Caco-2 (cell line): ENCODE results near the gene CACNG5. TPM values are rescaled to one million over a fixed set of nuclear protein-coding genes. Genes with fewer than 3 reads are reported as not detected.

Experiments used
- BruUV-seq: library from RNA; stranded (reverse); fragments of 400-500 nt; replicated peaks from 2 replicates; lab custom pipeline; 2021; lab: Mats Ljungman, UMichigan
- CTCF ChIA-PET: fragments of 300-600 bp; sonication (Branson Sonifier 250); formaldehyde crosslinking; loops from one replicate; lab custom pipeline; 2022; ENCODE audit warnings: antibody characterized with exemption; lab: Charles Lee
- POLR2A ChIA-PET: fragments of 300-600 bp; sonication (Branson Sonifier 250); formaldehyde crosslinking; loops from one replicate; lab custom pipeline; 2022; ENCODE audit warnings: antibody characterized with exemption; lab: Charles Lee
- DNase-seq, 2 experiments: peaks; one replicate each; pipeline versions ENCODE4 v3.0.0 to v3.0.0-alpha.2; 2020 to 2022
- H3K27me3 ChIP-seq: replicated peaks from 2 replicates; pipeline ENCODE4 v1.6.0; 2011; ENCODE audit warnings: low read length; ENCODE audit not compliant: control insufficient read depth, insufficient read depth
- H3K36me3 ChIP-seq: 2 replicates; pipeline ENCODE4 v1.5.1; 2011; ENCODE audit warnings: low read length; ENCODE audit not compliant: control insufficient read depth, insufficient read depth
- H3K4me1 ChIP-seq: fragments of 250-450 bp; sonication (Bioruptor Pico); 2 replicates; pipeline ENCODE4 v1.5.1; 2020; ENCODE audit warnings: mild to moderate bottlenecking
- H3K4me3 ChIP-seq: 2 replicates; pipeline ENCODE4 v1.5.1; 2011; ENCODE audit warnings: low read depth, mild to moderate bottlenecking, control low read depth, low read length
- H3K9me3 ChIP-seq: fragments of 250-450 bp; sonication (Bioruptor Pico); 2 replicates; pipeline ENCODE4 v1.5.1; 2020; ENCODE audit warnings: mild to moderate bottlenecking, moderate library complexity
- H3K27ac Mint-ChIP-seq: one replicate; pipeline ENCODE4 v1.8.0; 2022; ENCODE audit warnings: mixed read lengths; ENCODE audit not compliant: unreplicated experiment
- H3K27me3 Mint-ChIP-seq: one replicate; pipeline ENCODE4 v1.8.0; 2022; ENCODE audit warnings: mixed read lengths; ENCODE audit not compliant: insufficient read depth, unreplicated experiment
- H3K36me3 Mint-ChIP-seq: one replicate; pipeline ENCODE4 v1.8.0; 2022; ENCODE audit warnings: mild to moderate bottlenecking, mixed read lengths; ENCODE audit not compliant: insufficient read depth, unreplicated experiment
- H3K4me1 Mint-ChIP-seq: one replicate; pipeline ENCODE4 v1.8.0; 2022; ENCODE audit warnings: low read depth, mixed read lengths; ENCODE audit not compliant: unreplicated experiment
- H3K4me3 Mint-ChIP-seq: one replicate; pipeline ENCODE4 v1.8.0; 2022; ENCODE audit warnings: mild to moderate bottlenecking, moderate library complexity, mixed read lengths; ENCODE audit not compliant: unreplicated experiment
- H3K9me3 Mint-ChIP-seq: one replicate; pipeline ENCODE4 v1.8.0; 2022; ENCODE audit warnings: mixed read lengths; ENCODE audit not compliant: unreplicated experiment
- CTCF ChIP-seq, 2 experiments: fragments of 200-600 bp in 1 of 2; IDR thresholded peaks; 1 replicate in 1 of 2; 2 replicates in 1 of 2; pipeline versions ENCODE4 v1.5.1 to v1.8.0; 2011 to 2022; ENCODE audit warnings: antibody characterized with exemption in 1 of 2, control low read depth in 1 of 2, inconsistent platforms in 1 of 2, low read depth in 1 of 2, low read length in 1 of 2, mild to moderate bottlenecking in 1 of 2, moderate library complexity in 1 of 2; ENCODE audit not compliant: insufficient read depth in 1 of 2, severe bottlenecking in 1 of 2, unreplicated experiment in 1 of 2
- intact Hi-C: fragments of 100-400 bp; cut with micrococcal nuclease; formaldehyde crosslinking; loops from one replicate; pipeline ENCODE4 v1.10.0; 2022; ENCODE audit not compliant: unreplicated experiment
- total RNA-seq: library from RNA; stranded (reverse); gene quantifications from 2 replicates; pipeline ENCODE4 v1.2.3, GENCODE V29; 2022

The CACNG5 gene
- total RNA-seq, 1 experiment from 2014 or later: not detected

GRCh38 chr17:66850692-66851091, 15.8 kb downstream of the CACNG5 start:
- Mint-ChIP-seq H3K36me3 (no peaks in the 10 kb centered on the region), H3K27me3 (peaks cover 3% of the 10 kb centered on the region), H3K4me3 (no peak overlapping the region), H3K9me3 (peaks cover 10% of the 10 kb centered on the region), H3K27ac (no peak overlapping the region), H3K4me1 (no peaks in the 10 kb centered on the region)
- no peak for DNase-seq
- intact Hi-C loops: no loop called here
- BruUV-seq: no TSS peak
- Histone ChIP-seq H3K4me1 (no peaks in the 10 kb centered on the region), H3K4me3 (no peak overlapping the region), H3K9me3 (no peaks in the 10 kb centered on the region; the same call in 1 of the 2 replicates), H3K36me3 (no peaks in the 10 kb centered on the region), H3K27me3 (no peaks in the 10 kb centered on the region)
- ChIA-PET CTCF (no interaction called here), POLR2A (no interaction called here)
- TF ChIP-seq CTCF (IDR thresholded peaks at IDR 0.05; ENCODE audit: insufficient read depth in 1 of 2, low read depth in 1 of 2, low read length in 1 of 2, severe bottlenecking in 1 of 2, unreplicated experiment in 1 of 2): no peak

GRCh38 chr17:66855204-66855603, 20.3 kb downstream of the CACNG5 start:
- Histone ChIP-seq H3K4me1 (no peaks in the 10 kb centered on the region), H3K36me3 (no peaks in the 10 kb centered on the region), H3K4me3 (no peak overlapping the region), H3K9me3 (no peaks in the 10 kb centered on the region; the same call in 1 of the 2 replicates), H3K27me3 (no peaks in the 10 kb centered on the region)
- Mint-ChIP-seq H3K4me1 (no peaks in the 10 kb centered on the region), H3K27me3 (peaks cover 3% of the 10 kb centered on the region), H3K4me3 (no peak overlapping the region), H3K9me3 (peaks cover 10% of the 10 kb centered on the region), H3K27ac (no peak overlapping the region), H3K36me3 (no peaks in the 10 kb centered on the region)
- BruUV-seq: no TSS peak
- TF ChIP-seq CTCF (IDR thresholded peaks at IDR 0.05; ENCODE audit: insufficient read depth in 1 of 2, low read depth in 1 of 2, low read length in 1 of 2, severe bottlenecking in 1 of 2, unreplicated experiment in 1 of 2): peak; percentile 17 to 35
- ChIA-PET POLR2A (no interaction called here), CTCF (no interaction called here)
- DNase-seq: peak in 1 of 2 experiments; percentile 36
- intact Hi-C loops: no loop called here

- peaks cover 17% of the 10 kb centered on the region for H3K27me3 Mint-ChIP-seq
- no peak for DNase-seq
- no peak overlapping the region for H3K27ac Mint-ChIP-seq
- H3K4me1 Mint-ChIP-seq: no peaks in the 10 kb centered on the region
- H3K9me3 ChIP-seq: no peaks in the 10 kb centered on the region
- H3K36me3 Mint-ChIP-seq: no peaks in the 10 kb centered on the region
- H3K4me3 Mint-ChIP-seq: no peak overlapping the region
- ChIA-PET CTCF (no interaction called here), POLR2A (no interaction called here)
- no peaks in the 10 kb centered on the region for H3K27me3 ChIP-seq
- H3K4me3 ChIP-seq: no peak overlapping the region
- TF ChIP-seq CTCF (IDR thresholded peaks at IDR 0.05; ENCODE audit: insufficient read depth in 1 of 2, low read depth in 1 of 2, low read length in 1 of 2, severe bottlenecking in 1 of 2, unreplicated experiment in 1 of 2): no peak
- no peaks in the 10 kb centered on the region for H3K36me3 ChIP-seq
- BruUV-seq: no TSS peak
- intact Hi-C loops: no loop called here
- H3K4me1 ChIP-seq: no peaks in the 10 kb centered on the region
- H3K9me3 Mint-ChIP-seq: peaks cover 10% of the 10 kb centered on the region
Measured at GRCh38 chr17:66858226-66859083, 23.5 kb downstream of the CACNG5 start.
